NCI-H446 (cell line): ENCODE measurements around the gene OR5M10.
"Not testable (repeated sequence)": the region's sequence is repeated elsewhere in the genome, so short reads cannot be mapped to it uniquely, and the experiment has no call there.

ENCODE experiments used
- DNase-seq, 2 experiments: peaks; one replicate each; lab custom pipeline; 2025; lab: John Stamatoyannopoulos, UW

The OR5M10 gene

DNA sequence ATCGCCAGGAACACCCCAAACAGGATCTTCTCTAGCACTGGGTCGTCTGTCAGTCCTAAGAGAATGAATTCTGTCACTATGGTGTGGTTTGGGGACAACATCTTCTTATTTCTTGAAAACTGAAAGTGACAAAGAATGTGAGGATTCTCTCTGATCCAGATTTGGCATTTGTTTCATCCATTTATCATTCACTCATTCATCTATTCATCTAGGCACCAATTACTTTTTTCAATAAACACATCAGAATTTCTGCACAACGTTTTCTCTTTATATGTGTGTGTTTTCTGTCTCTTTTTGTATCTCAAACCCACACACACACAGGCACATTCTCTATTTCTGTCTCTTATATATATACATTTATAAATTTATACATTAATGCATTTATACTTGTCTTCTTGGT lies at the start of gene OR5M10:
OR5M10 (minus strand) TSS at position 101 of the 400 bp plus-strand sequence; CDS start at position 101, 0 bp downstream.
- no peak for DNase-seq

GRCh38 chr11:56625946-56626345 lies 48.4 kb upstream of the OR5M10 start:
- DNase-seq, result no peak

- peak; percentile 28 to 49 for DNase-seq
Measured at GRCh38 chr11:56624661-56625110, 47.2 kb upstream of the OR5M10 start.

DNA sequence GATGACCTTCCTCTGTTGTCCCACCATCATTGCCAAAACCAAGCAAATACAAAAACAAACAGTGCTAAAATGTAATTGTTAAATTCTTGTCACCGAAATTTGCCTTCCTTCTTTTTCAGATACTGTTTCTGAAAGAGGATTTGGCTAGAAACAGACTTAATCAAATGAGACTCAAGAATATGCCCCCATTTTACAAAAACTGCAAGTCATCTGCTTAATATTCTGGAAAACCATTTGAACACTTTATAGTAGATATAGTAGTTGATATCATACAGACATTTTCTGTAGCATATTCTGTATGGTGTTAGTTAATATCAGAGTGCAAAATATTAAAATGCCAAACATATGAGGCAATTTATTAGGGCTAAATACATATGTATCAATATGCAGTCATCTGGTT lies 33.7 kb upstream of the OR5M10 start:
- no peak for DNase-seq

GRCh38 chr11:56592088-56592717 lies 14.7 kb upstream of the OR5M10 start:
- not testable (repeated sequence) for DNase-seq

DNA sequence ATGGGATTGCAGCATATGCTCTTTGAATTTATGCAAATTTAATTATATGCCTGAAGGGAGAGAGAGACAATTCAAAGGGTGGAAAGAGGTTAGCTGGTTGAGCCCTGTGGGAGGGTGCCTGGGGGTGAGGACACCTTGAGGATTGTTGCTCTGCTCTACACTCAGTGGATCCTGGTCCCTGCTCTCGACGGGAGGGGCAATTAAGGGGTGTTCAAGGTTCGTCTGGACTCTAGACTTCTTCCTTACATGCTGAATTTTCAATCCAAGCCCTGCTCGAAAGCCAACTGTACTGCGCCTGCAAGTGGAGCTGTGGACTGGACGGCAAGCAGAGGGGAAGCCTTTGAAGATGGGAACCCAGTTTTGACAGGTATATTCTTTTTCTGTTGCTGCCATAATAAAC lies 18.9 kb downstream of the OR5M10 start:
- no peak for DNase-seq

DNA sequence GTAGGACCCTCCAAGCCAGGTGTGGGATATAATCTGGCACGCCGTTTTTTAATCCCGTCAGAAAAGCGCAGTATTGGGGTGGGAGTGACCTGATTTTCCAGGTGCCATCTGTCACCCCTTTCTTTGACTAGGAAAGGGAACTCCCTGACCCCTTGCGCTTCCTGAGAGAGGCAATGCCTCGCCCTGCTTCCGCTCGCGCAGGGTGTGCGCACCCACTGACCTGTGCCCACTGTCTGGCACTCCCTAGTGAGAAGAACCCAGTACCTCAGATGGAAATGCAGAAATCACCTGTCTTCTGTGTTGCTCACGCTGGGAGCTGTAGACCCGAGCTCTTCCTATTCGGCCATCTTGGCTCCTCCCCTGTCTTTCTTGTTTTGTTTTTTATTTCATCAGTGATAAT lies 22.8 kb downstream of the OR5M10 start:
- not testable (repeated sequence) for DNase-seq

DNA sequence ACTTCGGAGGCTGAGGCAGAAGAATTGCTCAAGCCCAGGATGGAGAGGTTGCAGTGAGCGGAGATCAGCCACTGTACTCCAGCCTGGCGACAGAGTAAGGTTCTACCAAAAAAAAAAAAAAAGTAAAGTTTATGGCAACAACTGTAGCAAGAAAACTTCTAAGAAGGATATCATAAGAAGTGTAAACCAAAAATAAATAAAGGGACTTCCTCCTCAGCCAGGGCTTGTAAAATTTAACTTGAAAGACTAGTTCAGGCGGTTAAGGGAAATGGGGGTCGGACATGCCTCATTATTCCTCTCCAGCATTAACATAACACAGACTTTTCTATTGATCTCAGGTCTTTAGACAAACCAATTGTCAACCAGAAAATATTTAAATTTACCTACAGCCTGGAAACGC lies 32.0 kb downstream of the OR5M10 start:
- DNase-seq, result no peak

DNA sequence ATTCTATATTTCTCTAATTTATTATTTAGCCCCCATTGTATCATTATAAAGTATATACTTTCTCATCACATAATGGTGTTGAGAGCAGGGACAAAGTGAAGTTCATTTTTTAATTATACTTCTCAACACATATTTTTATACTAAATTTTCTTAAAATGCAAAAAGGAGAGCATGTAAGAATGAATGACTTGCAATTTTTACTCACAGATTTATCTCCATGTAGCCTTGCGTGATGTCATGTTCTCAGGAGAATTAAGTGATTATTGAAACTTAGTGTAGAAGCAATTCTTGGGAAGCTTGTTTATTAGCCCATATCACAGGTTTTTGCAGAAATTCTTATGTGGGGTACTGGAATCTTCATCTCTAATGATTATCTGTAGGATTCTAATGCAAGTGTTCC lies 33.8 kb downstream of the OR5M10 start:
- DNase-seq, result no peak

- DNase-seq, result no peak
Measured at GRCh38 chr11:56543157-56543556, 34.4 kb downstream of the OR5M10 start, which contains the start of gene OR5M11. Gene OR5M11, minus strand, starts transcription at chr11:56543257. Its CDS starts 0 bp downstream, at chr11:56543257.

GRCh38 chr11:56533054-56533740 lies 44.3 kb downstream of the OR5M10 start:
- no peak for DNase-seq

DNA sequence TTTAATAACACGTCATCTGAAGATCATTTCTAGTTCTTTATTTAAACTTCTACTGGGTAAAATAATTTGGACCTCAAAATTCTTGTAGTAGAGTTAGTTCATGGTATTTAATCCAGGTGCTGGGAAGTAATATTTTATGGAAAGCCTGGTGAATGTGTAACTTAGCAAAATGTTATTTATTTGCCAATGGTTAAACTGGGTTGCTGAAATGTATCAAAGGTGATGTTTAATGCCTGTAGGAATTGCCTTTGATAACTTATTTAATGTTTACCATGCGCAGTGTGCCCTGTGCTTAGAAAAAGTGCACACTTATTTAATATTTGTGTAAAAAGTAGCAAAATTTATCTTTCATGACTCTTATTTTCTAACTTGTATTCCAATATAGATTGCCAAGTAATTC lies 45.7 kb downstream of the OR5M10 start:
- DNase-seq, result no peak
